Activated CD4-positive, alpha-beta T cell treated with anti-CD3 and anti-CD28 coated beads, Interleukin-2, amount 50 U/mL, for 48 hours (primary cell): ENCODE results near the gene SPINT4.

ENCODE experiments used
- DNase-seq, 2 experiments: peaks; one replicate each; pipeline ENCODE4 v3.0.0-alpha.2; 2020

Gene SPINT4

GRCh38 chr20:45765980-45766379 is 43.8 kb downstream of the SPINT4 start:
- DNase-seq = no peak

GRCh38 chr20:45768479-45768878 is 46.3 kb downstream of the SPINT4 start:
- DNase-seq = no peak

GRCh38 chr20:45771182-45771759 is 49.1 kb downstream of the SPINT4 start:
- peak; percentile 82 to 86 for DNase-seq

GRCh38 chr20:45772693-45773092 is 50.5 kb downstream of the SPINT4 start:
- DNase-seq = no peak

- DNase-seq = no peak
Observed at GRCh38 chr20:45774945-45775344, 52.8 kb downstream of the SPINT4 start.

- DNase-seq = no peak
Observed at GRCh38 chr20:45775411-45775810, 53.3 kb downstream of the SPINT4 start.
